HL-60 (cell line): ENCODE data around the gene PTGDS.
A peak's percentile ranks its signal among the peaks of the same experiment; 100 is the strongest.

Source experiments
- CTCF ChIP-seq: IDR thresholded peaks from one replicate; pipeline ENCODE4 v1.5.1; 2011; ENCODE audit warnings: low read length, control low read depth, inconsistent platforms; ENCODE audit not compliant: insufficient read depth
- GABPA ChIP-seq: IDR thresholded peaks from 2 replicates; pipeline ENCODE4 v1.6.1; 2012; ENCODE audit warnings: low read depth
- POLR2AphosphoS5 ChIP-seq: IDR thresholded peaks from 2 replicates; pipeline ENCODE4 v1.6.1; 2012; ENCODE audit warnings: low read depth
- REST ChIP-seq: IDR thresholded peaks from 2 replicates; pipeline ENCODE4 v1.6.1; 2012; ENCODE audit warnings: low read depth; ENCODE audit not compliant: insufficient replicate concordance
- SPI1 ChIP-seq: IDR thresholded peaks from 2 replicates; pipeline ENCODE4 v1.6.1; 2012; ENCODE audit warnings: low read depth, mild to moderate bottlenecking, borderline replicate concordance

- TF ChIP-seq POLR2AphosphoS5: peak; percentile 99
- TF ChIP-seq CTCF: no peak
- TF ChIP-seq GABPA: peak; percentile 37; the same call in 1 of the 2 replicates
- peak; percentile 60 for TF ChIP-seq REST
- peak; percentile 2; the same call in 1 of the 2 replicates for TF ChIP-seq SPI1
Measured at GRCh38 chr9:137030538-137031527, 53.5 kb downstream of the PTGDS start.
